ENCODE results near the gene WDR83. TPM values are rescaled to one million over a fixed set of nuclear protein-coding genes. Genes with fewer than 3 reads are reported as not detected.
"Not testable (repeated sequence)": the region's sequence is repeated elsewhere in the genome, so short reads cannot be mapped to it uniquely, and the experiment has no call there.

The WDR83 gene, protein sequence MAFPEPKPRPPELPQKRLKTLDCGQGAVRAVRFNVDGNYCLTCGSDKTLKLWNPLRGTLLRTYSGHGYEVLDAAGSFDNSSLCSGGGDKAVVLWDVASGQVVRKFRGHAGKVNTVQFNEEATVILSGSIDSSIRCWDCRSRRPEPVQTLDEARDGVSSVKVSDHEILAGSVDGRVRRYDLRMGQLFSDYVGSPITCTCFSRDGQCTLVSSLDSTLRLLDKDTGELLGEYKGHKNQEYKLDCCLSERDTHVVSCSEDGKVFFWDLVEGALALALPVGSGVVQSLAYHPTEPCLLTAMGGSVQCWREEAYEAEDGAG
- 10 to 100 TPM in 1 of 2 donors, 1 to 10 TPM in 1; 7.1 to 11.8 TPM for total RNA-seq
- 10 to 100 TPM in 1 of 2 donors, 1 to 10 TPM in 1; 9.4 to 20.9 TPM for polyA plus RNA-seq
- long read RNA-seq, donor 1, transcript WDR83-201 (11 exons, 1,457 nt): major isoform, 15 of 38 reads
- long read RNA-seq, donor 1, partial matches to known transcripts: 12 of 38 reads
- long read RNA-seq, donor 1, other reads (novel, unspliced or antisense): 9 of 38 reads
- long read RNA-seq, donor 2, transcript WDR83-201 (11 exons, 1,457 nt): major isoform, 6 of 16 reads
- long read RNA-seq, donor 2, partial matches to known transcripts: 8 of 16 reads
- long read RNA-seq, donor 2, other reads (novel, unspliced or antisense): 2 of 16 reads

DNA sequence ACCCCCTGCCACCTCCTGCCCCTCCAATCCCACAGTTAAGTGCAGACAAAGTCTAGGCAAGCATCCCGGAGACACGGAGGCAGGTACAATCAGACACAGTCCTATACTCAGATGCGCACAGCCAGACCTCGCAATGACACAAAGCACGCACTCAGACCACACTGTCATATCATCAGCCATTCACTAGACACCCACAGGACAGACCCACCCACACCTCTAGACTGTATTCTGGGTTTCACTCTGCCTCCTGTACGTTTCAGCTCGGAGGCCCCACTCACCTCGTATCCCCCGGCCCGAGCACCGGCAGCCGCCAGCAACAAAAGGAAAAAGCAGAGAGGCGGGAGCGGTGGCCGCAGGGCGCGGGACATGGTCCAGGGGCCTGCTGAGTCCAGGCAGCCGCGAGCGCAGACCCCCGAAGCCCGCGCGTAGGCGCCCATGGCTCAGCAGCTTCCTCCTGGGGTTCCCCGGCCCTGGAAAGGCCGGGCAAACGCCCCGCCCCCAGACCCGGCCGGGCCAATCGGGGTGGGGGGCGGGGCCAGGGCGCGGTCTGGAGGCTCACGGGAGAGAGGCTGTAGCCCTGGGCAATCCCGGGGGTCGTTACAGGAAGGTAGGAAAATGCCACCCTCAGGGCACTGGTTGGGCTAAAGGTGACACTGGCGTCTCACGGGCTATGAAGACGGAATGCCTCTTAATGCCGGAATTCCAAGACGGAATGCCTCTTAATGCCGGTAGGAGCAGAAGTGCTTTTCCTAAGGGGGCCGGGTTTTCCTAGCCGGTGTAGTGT, at the start of gene WDR83, which contains the start of gene MAN2B1:
WDR83 (plus strand) TSS at position 543 of the 784 bp plus-strand sequence. CDS start 2,984 bp downstream, outside the sequence.
MAN2B1 (minus strand) TSS at position 478 of the 784 bp plus-strand sequence; CDS start at position 437, 41 bp downstream.
- Histone ChIP-seq H3K36me3 (ENCODE audit: control insufficient read depth in 1 of 2, insufficient read depth in 2 of 2, low read length in 1 of 2) (peaks cover 0 to 4% of the 10 kb centered on the region in 2 donors), H3K27me3 (ENCODE audit: control insufficient read depth in 1 of 2, insufficient read depth in 2 of 2, low read length in 1 of 2) (no peaks in the 10 kb centered on the region), H3K4me3 (ENCODE audit: low read length in 2 of 2) (peak within 1 kb of the TSS; percentile 44 to 68), H3K9me3 (ENCODE audit: control insufficient read depth, low read length) (no peaks in the 10 kb centered on the region), H3K27ac (ENCODE audit: low read depth in 1 of 2, low read length in 2 of 2) (no peak within 1 kb of the TSS), H3K4me1 (ENCODE audit: control insufficient read depth in 1 of 2, insufficient read depth in 2 of 2, low read length in 2 of 2) (no peaks in the 10 kb centered on the region)
- intact Hi-C loops (cut with DNase I): loop anchor here in 1 of 2 donors (2.0 to 5.0 kb wide), 2 partner anchors 102 to 114 kb away; partner anchors contain the start of gene ZNF564
- DNase-seq: peak; percentile 82 to 91
- 1% methylated on average over 43 to 46 of the region's 46 CpGs for WGBS, 2 donors
- peak; percentile 88 for ATAC-seq (ENCODE audit: low FRiP score)

DNA sequence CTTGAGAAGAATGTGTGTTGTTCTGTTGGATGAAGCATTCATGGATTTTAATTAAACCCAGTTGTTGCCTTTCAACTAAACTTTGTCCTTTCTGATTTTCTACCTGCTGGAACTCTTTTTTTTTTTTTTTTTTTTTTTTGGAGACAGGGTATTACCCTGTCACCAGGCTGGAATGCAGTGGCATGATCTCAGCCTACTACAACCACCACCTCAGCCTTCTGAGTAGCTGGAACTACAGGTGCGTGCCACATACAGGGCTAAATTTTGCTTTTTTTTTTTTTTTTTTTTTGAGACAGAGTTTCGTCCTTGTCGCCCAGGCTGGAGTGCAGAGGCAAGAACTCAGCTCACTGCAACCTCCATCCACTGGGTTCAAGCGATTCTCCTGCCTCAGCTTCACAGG, 49.0 kb upstream of the WDR83 start:
- DNase-seq: no peak
- no peak for ATAC-seq (ENCODE audit: low FRiP score)
- no peaks in the 10 kb centered on the region for H3K4me1 ChIP-seq (ENCODE audit: control insufficient read depth in 1 of 2, insufficient read depth in 2 of 2, low read length in 2 of 2)
- no peak overlapping the region for H3K27ac ChIP-seq (ENCODE audit: low read depth in 1 of 2, low read length in 2 of 2)
- WGBS, 2 donors: 66 to 91% methylated on average over 4 of the region's 4 CpGs
- H3K36me3 ChIP-seq (ENCODE audit: control insufficient read depth in 1 of 2, insufficient read depth in 2 of 2, low read length in 1 of 2): no peaks in the 10 kb centered on the region
- H3K27me3 ChIP-seq (ENCODE audit: control insufficient read depth in 1 of 2, insufficient read depth in 2 of 2, low read length in 1 of 2): no peaks in the 10 kb centered on the region
- no peaks in the 10 kb centered on the region for H3K9me3 ChIP-seq (ENCODE audit: control insufficient read depth, low read length)
- intact Hi-C loops (cut with DNase I): no loop called here
- no peak overlapping the region for H3K4me3 ChIP-seq (ENCODE audit: low read length in 2 of 2)

DNA sequence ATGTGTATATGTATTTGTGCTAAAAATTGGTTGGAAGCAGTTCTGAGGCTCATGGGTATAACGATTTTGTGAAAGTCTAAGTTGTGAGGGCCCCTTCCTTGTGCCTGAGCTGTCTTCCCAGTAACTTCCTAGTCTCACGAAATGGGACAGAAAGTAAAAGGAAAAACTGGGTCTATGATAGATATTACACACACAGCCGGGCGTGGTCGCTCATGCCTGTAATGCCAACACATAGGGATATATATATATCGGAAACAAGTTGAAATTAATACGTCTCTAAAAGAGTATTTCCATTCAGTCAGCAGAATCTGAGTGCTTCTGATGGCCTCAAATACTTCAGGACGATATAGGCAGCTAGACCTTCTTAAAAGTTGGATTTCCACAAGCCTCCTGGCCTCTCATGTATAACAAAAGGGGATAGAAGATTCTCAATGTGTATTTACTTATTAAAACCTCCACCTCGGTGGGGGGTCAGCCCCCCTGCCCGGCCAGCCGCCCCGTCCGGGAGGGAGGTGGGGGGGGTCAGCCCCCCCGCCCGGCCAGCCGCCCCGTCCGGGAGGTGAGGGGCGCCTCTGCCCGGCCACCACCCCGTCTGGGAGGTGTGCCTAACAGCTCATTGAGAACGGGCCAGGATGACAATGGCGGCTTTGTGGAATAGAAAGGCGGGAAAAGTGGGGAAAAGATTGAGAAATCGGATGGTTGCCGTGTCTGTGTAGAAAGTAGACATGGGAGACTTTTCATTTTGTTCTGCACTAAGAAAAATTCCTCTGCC, 45.2 kb upstream of the WDR83 start:
- H3K4me1 ChIP-seq (ENCODE audit: control insufficient read depth in 1 of 2, insufficient read depth in 2 of 2, low read length in 2 of 2); H3K27ac ChIP-seq (ENCODE audit: low read depth in 1 of 2, low read length in 2 of 2); H3K9me3 ChIP-seq (ENCODE audit: control insufficient read depth, low read length); intact Hi-C loops (cut with DNase I); H3K36me3 ChIP-seq (ENCODE audit: control insufficient read depth in 1 of 2, insufficient read depth in 2 of 2, low read length in 1 of 2); ATAC-seq (ENCODE audit: low FRiP score); H3K4me3 ChIP-seq (ENCODE audit: low read length in 2 of 2); H3K27me3 ChIP-seq (ENCODE audit: control insufficient read depth in 1 of 2, insufficient read depth in 2 of 2, low read length in 1 of 2): not testable (repeated sequence)
- WGBS, 2 donors: 63 to 89% methylated on average over 9 to 26 of the region's 26 CpGs
- peak in 1 of 2 donors; percentile 32 for DNase-seq

DNA sequence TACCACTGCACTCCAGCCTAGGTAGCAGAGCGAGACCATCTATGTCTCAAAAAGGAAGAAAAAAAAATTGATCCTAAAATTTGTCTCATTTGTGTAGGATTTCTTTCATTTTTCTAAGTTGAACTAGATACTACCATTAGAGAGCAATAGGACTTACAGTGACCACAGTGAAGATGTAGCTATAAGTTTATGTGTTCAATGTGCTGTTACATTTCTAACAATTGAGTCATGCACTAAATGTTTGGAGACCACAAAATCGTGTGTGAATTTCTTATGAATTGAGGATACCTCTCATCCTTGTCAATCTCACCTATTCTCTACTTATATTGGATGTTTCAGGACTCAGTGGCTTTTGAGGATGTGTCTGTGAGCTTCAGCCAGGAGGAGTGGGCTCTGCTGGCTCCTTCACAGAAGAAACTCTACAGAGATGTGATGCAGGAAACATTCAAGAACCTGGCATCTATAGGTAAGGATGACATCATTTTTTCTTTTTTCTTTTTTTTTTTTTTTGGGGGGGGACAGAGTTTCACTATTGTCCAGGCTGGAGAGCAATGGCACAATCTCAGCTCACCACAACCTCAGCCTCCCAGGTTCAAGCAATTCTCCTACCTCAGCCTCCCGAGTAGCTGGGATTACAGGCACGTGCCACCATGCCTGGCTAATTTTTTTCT, 43.1 kb upstream of the WDR83 start:
- H3K4me1 ChIP-seq (ENCODE audit: control insufficient read depth in 1 of 2, insufficient read depth in 2 of 2, low read length in 2 of 2): no peaks in the 10 kb centered on the region
- 83 to 91% methylated on average over 4 of the region's 4 CpGs for WGBS, 2 donors
- no peak overlapping the region for H3K4me3 ChIP-seq (ENCODE audit: low read length in 2 of 2)
- no peak overlapping the region for H3K27ac ChIP-seq (ENCODE audit: low read depth in 1 of 2, low read length in 2 of 2)
- peaks cover 9 to 10% of the 10 kb centered on the region in 2 donors for H3K36me3 ChIP-seq (ENCODE audit: control insufficient read depth in 1 of 2, insufficient read depth in 2 of 2, low read length in 1 of 2)
- H3K9me3 ChIP-seq (ENCODE audit: control insufficient read depth, low read length): peaks cover 2% of the 10 kb centered on the region
- no peaks in the 10 kb centered on the region for H3K27me3 ChIP-seq (ENCODE audit: control insufficient read depth in 1 of 2, insufficient read depth in 2 of 2, low read length in 1 of 2)
- intact Hi-C loops (cut with DNase I): no loop called here
- ATAC-seq (ENCODE audit: low FRiP score) (no peak), DNase-seq (no peak)

DNA sequence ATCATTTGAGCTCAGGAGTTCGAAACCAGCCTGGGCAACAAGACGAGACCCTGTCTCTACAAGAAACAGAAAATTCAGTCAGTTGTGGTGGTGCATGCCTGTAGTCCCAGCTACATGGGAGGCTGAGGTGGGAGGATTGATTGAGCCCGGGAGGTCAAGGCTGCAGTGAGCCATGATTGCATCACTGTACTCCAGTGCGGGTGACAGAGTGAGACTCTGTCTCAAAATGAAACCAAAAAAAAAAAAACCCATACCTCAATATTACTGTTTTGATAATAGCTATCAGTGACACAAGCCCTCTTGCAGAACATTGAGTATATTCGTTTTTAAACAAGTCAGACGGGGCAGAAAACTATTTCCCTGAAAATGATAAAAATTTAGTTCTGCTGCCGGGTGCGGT, 39.6 kb upstream of the WDR83 start:
- no peak for DNase-seq
- no peak overlapping the region for H3K4me3 ChIP-seq (ENCODE audit: low read length in 2 of 2)
- 84 to 95% methylated on average over 8 of the region's 8 CpGs for WGBS, 2 donors
- H3K4me1 ChIP-seq (ENCODE audit: control insufficient read depth in 1 of 2, insufficient read depth in 2 of 2, low read length in 2 of 2): no peaks in the 10 kb centered on the region
- H3K27me3 ChIP-seq (ENCODE audit: control insufficient read depth in 1 of 2, insufficient read depth in 2 of 2, low read length in 1 of 2): no peaks in the 10 kb centered on the region
- no peak for ATAC-seq (ENCODE audit: low FRiP score)
- intact Hi-C loops (cut with DNase I): no loop called here
- H3K36me3 ChIP-seq (ENCODE audit: control insufficient read depth in 1 of 2, insufficient read depth in 2 of 2, low read length in 1 of 2): peaks cover 10 to 14% of the 10 kb centered on the region in 2 donors
- H3K9me3 ChIP-seq (ENCODE audit: control insufficient read depth, low read length): peaks cover 2% of the 10 kb centered on the region
- H3K27ac ChIP-seq (ENCODE audit: low read depth in 1 of 2, low read length in 2 of 2): no peak overlapping the region

DNA sequence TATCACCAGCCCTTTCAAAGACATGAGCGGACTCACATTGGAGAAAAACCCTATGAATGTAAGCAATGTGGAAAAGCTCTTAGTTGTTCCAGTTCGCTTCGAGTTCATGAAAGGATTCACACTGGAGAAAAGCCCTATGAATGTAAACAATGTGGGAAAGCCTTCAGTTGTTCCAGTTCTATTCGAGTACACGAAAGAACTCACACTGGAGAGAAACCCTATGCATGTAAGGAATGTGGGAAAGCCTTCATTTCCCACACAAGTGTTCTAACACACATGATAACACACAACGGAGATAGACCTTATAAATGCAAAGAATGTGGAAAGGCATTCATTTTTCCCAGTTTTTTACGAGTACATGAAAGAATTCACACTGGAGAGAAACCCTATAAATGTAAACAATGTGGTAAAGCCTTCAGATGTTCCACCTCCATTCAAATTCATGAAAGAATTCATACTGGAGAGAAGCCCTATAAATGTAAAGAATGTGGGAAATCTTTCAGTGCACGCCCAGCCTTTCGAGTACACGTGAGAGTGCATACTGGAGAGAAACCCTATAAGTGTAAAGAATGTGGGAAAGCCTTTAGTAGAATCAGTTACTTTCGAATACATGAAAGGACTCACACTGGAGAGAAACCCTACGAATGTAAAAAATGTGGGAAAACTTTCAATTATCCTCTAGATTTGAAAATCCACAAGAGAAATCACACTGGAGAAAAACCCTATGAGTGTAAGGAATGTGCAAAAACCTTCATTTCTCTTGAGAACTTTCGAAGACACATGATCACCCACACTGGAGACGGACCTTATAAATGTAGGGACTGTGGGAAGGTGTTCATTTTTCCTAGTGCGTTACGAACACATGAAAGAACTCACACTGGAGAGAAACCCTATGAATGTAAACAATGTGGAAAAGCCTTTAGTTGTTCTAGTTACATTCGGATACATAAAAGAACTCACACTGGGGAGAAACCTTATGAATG, 38.3 kb upstream of the WDR83 start:
- ATAC-seq (ENCODE audit: low FRiP score) (no peak), DNase-seq (no peak)
- peaks cover 2% of the 10 kb centered on the region for H3K9me3 ChIP-seq (ENCODE audit: control insufficient read depth, low read length)
- no peak overlapping the region for H3K4me3 ChIP-seq (ENCODE audit: low read length in 2 of 2)
- H3K4me1 ChIP-seq (ENCODE audit: control insufficient read depth in 1 of 2, insufficient read depth in 2 of 2, low read length in 2 of 2): no peaks in the 10 kb centered on the region
- no peak overlapping the region for H3K27ac ChIP-seq (ENCODE audit: low read depth in 1 of 2, low read length in 2 of 2)
- H3K36me3 ChIP-seq (ENCODE audit: control insufficient read depth in 1 of 2, insufficient read depth in 2 of 2, low read length in 1 of 2): peaks cover 10 to 14% of the 10 kb centered on the region in 2 donors
- intact Hi-C loops (cut with DNase I): no loop called here
- WGBS, 2 donors: 89 to 94% methylated on average over 17 of the region's 17 CpGs
- H3K27me3 ChIP-seq (ENCODE audit: control insufficient read depth in 1 of 2, insufficient read depth in 2 of 2, low read length in 1 of 2): no peaks in the 10 kb centered on the region

DNA sequence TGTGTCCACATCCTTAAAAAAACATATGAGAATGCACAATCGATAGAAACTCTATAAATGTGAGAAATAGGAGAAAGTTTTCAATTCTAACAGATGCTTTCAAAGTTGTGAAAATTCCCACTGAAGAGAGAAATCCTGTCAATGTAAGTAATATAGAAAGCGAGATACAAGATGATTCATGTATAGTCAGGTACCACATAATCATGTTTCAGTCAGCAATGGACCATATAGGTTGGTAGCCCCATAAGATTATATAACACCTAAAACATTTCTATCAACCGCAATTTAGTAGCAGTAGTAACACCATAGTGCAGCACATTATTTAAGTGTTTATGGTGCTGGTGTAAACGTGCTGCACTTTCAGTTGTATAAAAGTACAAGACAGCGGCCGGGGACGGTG, 37.4 kb upstream of the WDR83 start:
- intact Hi-C loops (cut with DNase I): no loop called here
- no peak for DNase-seq
- H3K4me3 ChIP-seq (ENCODE audit: low read length in 2 of 2): no peak overlapping the region
- H3K36me3 ChIP-seq (ENCODE audit: control insufficient read depth in 1 of 2, insufficient read depth in 2 of 2, low read length in 1 of 2): peaks cover 10 to 14% of the 10 kb centered on the region in 2 donors
- H3K4me1 ChIP-seq (ENCODE audit: control insufficient read depth in 1 of 2, insufficient read depth in 2 of 2, low read length in 2 of 2): no peaks in the 10 kb centered on the region
- no peak overlapping the region for H3K27ac ChIP-seq (ENCODE audit: low read depth in 1 of 2, low read length in 2 of 2)
- no peak for ATAC-seq (ENCODE audit: low FRiP score)
- H3K9me3 ChIP-seq (ENCODE audit: control insufficient read depth, low read length): peaks cover 2% of the 10 kb centered on the region
- 91 to 98% methylated on average over 7 of the region's 7 CpGs for WGBS, 2 donors
- H3K27me3 ChIP-seq (ENCODE audit: control insufficient read depth in 1 of 2, insufficient read depth in 2 of 2, low read length in 1 of 2): no peaks in the 10 kb centered on the region
